GM18858 (cell line): ENCODE results near the gene FGF4.

Experiments
- ATAC-seq: cut with Tn5 transposase; IDR thresholded peaks from one replicate; pipeline ENCODE4 v1.9.1; 2021; ENCODE audit not compliant: unreplicated experiment

The FGF4 gene

DNA sequence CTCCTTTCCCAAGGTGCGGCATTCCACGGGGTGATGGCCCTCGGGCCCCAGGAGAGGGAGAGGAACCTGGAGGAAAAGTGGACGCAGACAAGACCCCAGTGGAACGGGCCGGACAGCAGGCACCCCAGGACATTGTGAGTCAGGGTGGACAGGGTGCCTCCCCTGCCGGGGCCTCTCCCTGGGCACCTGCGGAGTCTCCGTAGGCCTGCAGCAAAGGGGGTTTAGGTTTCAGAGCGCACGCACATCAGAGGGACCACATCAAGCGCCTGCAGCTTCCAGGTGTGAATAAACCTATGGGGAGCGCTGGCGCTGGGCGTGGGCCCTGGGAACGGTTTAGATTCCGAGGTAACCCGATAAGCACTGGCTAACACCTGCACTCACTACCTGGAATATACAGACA, 48.7 kb downstream of the FGF4 start:
- ATAC-seq, result no peak

DNA sequence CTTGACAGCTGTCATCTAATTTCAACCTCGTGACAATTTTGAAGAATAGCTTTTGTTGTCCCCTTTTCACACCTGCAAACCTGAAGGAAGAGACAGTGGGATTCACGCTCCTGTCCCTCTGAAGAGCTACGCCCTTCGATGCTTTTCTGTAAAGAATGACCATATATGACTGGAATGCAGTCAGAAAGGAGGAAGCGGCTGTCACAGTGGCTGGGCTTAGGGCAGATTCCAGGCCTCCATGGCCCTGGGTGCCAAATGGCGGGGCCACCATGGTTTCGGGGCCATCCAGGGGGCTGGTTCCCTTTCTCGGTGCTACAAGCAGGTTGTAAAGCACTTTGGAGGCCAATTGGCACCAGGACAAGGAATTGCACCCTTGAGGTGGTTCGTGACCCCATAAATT, 49.1 kb downstream of the FGF4 start:
- ATAC-seq, result no peak

DNA sequence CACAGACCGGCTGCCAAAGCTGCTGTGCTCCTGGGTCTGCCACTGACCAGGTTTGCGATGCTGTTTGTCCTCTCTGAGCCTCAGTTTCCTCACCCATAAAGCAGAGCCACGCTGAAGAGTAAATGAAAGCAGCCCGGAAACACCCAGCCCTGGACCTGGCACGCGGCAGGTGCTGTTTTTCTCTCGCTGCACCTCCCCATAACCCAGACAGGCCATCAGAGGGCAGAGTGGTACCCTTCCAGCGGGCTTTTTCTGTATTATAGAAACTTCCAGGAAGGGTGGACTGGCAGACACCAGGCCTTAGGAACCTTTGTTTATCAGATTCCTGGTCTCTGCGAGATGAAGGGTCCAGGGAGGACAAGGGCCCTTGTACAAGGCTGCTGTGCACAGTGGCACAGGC, 53.4 kb downstream of the FGF4 start:
- no peak for ATAC-seq

DNA sequence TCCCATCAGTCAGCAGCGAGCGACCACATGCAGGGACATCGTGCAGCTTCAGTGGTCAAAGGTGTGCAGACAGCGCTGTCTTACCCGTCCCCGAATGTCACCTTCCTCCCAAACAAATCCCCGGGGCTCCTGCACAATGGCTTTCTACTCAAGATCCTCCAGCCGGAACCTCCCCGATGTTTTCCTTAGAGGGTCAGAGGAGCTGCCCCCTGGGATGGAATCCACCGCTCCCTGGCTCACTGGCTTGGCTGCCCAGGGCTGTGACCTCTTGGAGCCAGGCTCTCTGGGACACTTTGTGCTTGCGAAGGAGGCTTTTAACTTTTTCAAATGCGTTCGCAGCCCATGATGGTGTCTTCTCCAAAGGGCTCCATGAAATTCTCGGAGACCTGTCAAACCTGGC, 54.0 kb downstream of the FGF4 start:
- ATAC-seq, result no peak
